GM18508 (cell line): ENCODE measurements around the gene PPP2R3B.
"Not testable (repeated sequence)": the region's sequence is repeated elsewhere in the genome, so short reads cannot be mapped to it uniquely, and the experiment has no call there.

Experiments
- ATAC-seq: cut with Tn5 transposase; IDR thresholded peaks from one replicate; pipeline ENCODE4 v1.9.1; 2021; ENCODE audit warnings: moderate number of reproducible peaks; ENCODE audit not compliant: insufficient read depth, unreplicated experiment

Gene PPP2R3B

GRCh38 chrX:386768-387575 lies at the start of gene PPP2R3B:
Gene PPP2R3B, minus strand, starts transcription at chrX:386907. Its CDS starts 216 bp downstream, at chrX:386691.
- peak; percentile 92 for ATAC-seq

- ATAC-seq = no peak
These were observed 48.9 kb upstream of the PPP2R3B start for GRCh38 chrX:435536-436122.

GRCh38 chrX:434946-435345 lies 48.2 kb upstream of the PPP2R3B start:
- ATAC-seq = no peak

GRCh38 chrX:433771-434170 lies 47.1 kb upstream of the PPP2R3B start:
- ATAC-seq = no peak

GRCh38 chrX:432666-433065 lies 46.0 kb upstream of the PPP2R3B start:
- not testable (repeated sequence) for ATAC-seq

- no peak for ATAC-seq
These were observed 44.9 kb upstream of the PPP2R3B start for GRCh38 chrX:431492-432111.

GRCh38 chrX:431056-431455 lies 44.3 kb upstream of the PPP2R3B start:
- ATAC-seq = no peak

GRCh38 chrX:429266-429825 lies 42.6 kb upstream of the PPP2R3B start:
- no peak for ATAC-seq

- no peak for ATAC-seq
These were observed 41.4 kb upstream of the PPP2R3B start for GRCh38 chrX:427812-428725.

GRCh38 chrX:426881-427280 lies 40.2 kb upstream of the PPP2R3B start:
- no peak for ATAC-seq

GRCh38 chrX:425056-425455 lies 38.3 kb upstream of the PPP2R3B start:
- no peak for ATAC-seq

- ATAC-seq = no peak
These were observed 35.1 kb upstream of the PPP2R3B start for GRCh38 chrX:421646-422391.

- ATAC-seq = no peak
These were observed 34.0 kb upstream of the PPP2R3B start for GRCh38 chrX:420496-421223.

- ATAC-seq = no peak
These were observed 32.4 kb upstream of the PPP2R3B start for GRCh38 chrX:418927-419729.

GRCh38 chrX:415498-415897 lies 28.8 kb upstream of the PPP2R3B start:
- ATAC-seq = not testable (repeated sequence)

- ATAC-seq = no peak
These were observed 26.9 kb upstream of the PPP2R3B start for GRCh38 chrX:413322-414201.

- no peak for ATAC-seq
These were observed 23.6 kb upstream of the PPP2R3B start for GRCh38 chrX:410296-410695.
